Brain microvascular endothelial cell (primary cell): ENCODE data around the gene TCF12.

Experiments
- DNase-seq: peaks from one replicate; pipeline ENCODE4 v3.0.0-alpha.2; 2020
- H3K27ac ChIP-seq: fragments of 250-450 bp; sonication (Bioruptor Pico); 2 replicates; pipeline ENCODE4 v1.5.1; 2020; ENCODE audit warnings: mild to moderate bottlenecking, moderate library complexity
- H3K27me3 ChIP-seq: fragments of 250-450 bp; sonication (Bioruptor Pico); replicated peaks from 2 replicates; pipeline ENCODE4 v1.5.1; 2020; ENCODE audit warnings: mild to moderate bottlenecking
- H3K36me3 ChIP-seq: fragments of 250-450 bp; sonication (Bioruptor Pico); replicated peaks from 2 replicates; pipeline ENCODE4 v1.5.1; 2020; ENCODE audit warnings: mild to moderate bottlenecking
- H3K4me3 ChIP-seq: 2 replicates; pipeline ENCODE4 v1.5.1; 2011; ENCODE audit warnings: low read depth, mild to moderate bottlenecking, control low read depth, low read length, moderate library complexity
- CTCF ChIP-seq: IDR thresholded peaks from 2 replicates; pipeline ENCODE4 v1.5.1; 2011; ENCODE audit warnings: low read depth, mild to moderate bottlenecking, moderate library complexity, low read length, control low read depth, inconsistent platforms; ENCODE audit errors: missing control alignments
- in situ Hi-C: cut with HindIII; loops from 2 replicates; pipeline ENCODE4 v1.10.0; 2017; ENCODE audit warnings: low sequenced_read_pairs, low pct_ligation_motif_present

Gene TCF12

GRCh38 chr15:57237301-57237642 is 318.8 kb downstream of the TCF12 start:
- no peak for TF ChIP-seq CTCF
- Histone ChIP-seq H3K27me3 (no peaks in the 10 kb centered on the region), H3K4me3 (no peak overlapping the region), H3K36me3 (peaks cover 9% of the 10 kb centered on the region), H3K27ac (no peak overlapping the region)
- no peak for DNase-seq
- in situ Hi-C loops, result no loop called here

- no peaks in the 10 kb centered on the region for H3K27me3 ChIP-seq
- no peak overlapping the region for H3K4me3 ChIP-seq
- no peak overlapping the region for H3K27ac ChIP-seq
- TF ChIP-seq CTCF, result no peak
- in situ Hi-C loops, result no loop called here
- H3K36me3 ChIP-seq, result peaks cover 5% of the 10 kb centered on the region
- no peak for DNase-seq
These were observed 319.2 kb downstream of the TCF12 start for GRCh38 chr15:57237676-57238075.

GRCh38 chr15:57245130-57245529 is 326.7 kb downstream of the TCF12 start:
- no peak for TF ChIP-seq CTCF
- no peak for DNase-seq
- Histone ChIP-seq H3K4me3 (no peak overlapping the region), H3K27ac (no peak overlapping the region), H3K27me3 (no peaks in the 10 kb centered on the region), H3K36me3 (peaks cover 7% of the 10 kb centered on the region)
- in situ Hi-C loops, result no loop called here

- in situ Hi-C loops, result no loop called here
- Histone ChIP-seq H3K27me3 (no peaks in the 10 kb centered on the region), H3K36me3 (peaks cover 7% of the 10 kb centered on the region), H3K27ac (no peak overlapping the region), H3K4me3 (no peak overlapping the region)
- no peak for DNase-seq
- TF ChIP-seq CTCF, result no peak
These were observed 327.3 kb downstream of the TCF12 start for GRCh38 chr15:57245714-57246113.

- H3K36me3 ChIP-seq, result peaks cover 10% of the 10 kb centered on the region
These were observed 329.6 kb downstream of the TCF12 start for GRCh38 chr15:57248074-57248473.

More at GRCh38 chr15:57248074-57248473, 329.6 kb downstream of the TCF12 start:
- DNase-seq, result no peak
- no peak for TF ChIP-seq CTCF
- Histone ChIP-seq H3K4me3 (no peak overlapping the region), H3K27ac (no peak overlapping the region), H3K27me3 (no peaks in the 10 kb centered on the region)
- in situ Hi-C loops, result no loop called here
